Lower leg skin (tissue), 3 donors: ENCODE measurements around the gene BEST2.

Experiments
- CTCF ChIP-seq, 3 donors: fragments of 450-650 bp; IDR thresholded peaks; one replicate each; pipeline ENCODE4 v1.5.1; 2016; ENCODE audit warnings: antibody characterized with exemption in 3 of 3, mild to moderate bottlenecking in 3 of 3, moderate library complexity in 2 of 3
- POLR2A ChIP-seq, 2 donors: fragments of 450-650 bp; IDR thresholded peaks; one replicate each; pipeline ENCODE4 v1.6.1; 2016 to 2017; ENCODE audit warnings: antibody characterized with exemption in 2 of 2, mild to moderate bottlenecking in 1 of 2, moderate library complexity in 1 of 2

- no peak for TF ChIP-seq CTCF (IDR thresholded peaks at IDR 0.05)
- no peak for TF ChIP-seq POLR2A (IDR thresholded peaks at IDR 0.05)
Measured at GRCh38 chr19:12804051-12804450, 52.5 kb downstream of the BEST2 start.
